Measurements from ENCODE around the gene SLC66A1. TPM values are rescaled to one million over a fixed set of nuclear protein-coding genes. Genes with fewer than 3 reads are reported as not detected.

SLC66A1 gene
- 12.7 TPM in 2 replicates for total RNA-seq

GRCh38 chr1:19311931-19312781 is at the start of gene SLC66A1, which contains the start of gene AKR7A2:
TSS of gene SLC66A1 (plus strand) at chr1:19312326. CDS start at chr1:19317678, 5,352 bp downstream.
TSS of gene AKR7A2 (minus strand) at chr1:19312144. CDS start at chr1:19312124, 20 bp downstream.

DNA sequence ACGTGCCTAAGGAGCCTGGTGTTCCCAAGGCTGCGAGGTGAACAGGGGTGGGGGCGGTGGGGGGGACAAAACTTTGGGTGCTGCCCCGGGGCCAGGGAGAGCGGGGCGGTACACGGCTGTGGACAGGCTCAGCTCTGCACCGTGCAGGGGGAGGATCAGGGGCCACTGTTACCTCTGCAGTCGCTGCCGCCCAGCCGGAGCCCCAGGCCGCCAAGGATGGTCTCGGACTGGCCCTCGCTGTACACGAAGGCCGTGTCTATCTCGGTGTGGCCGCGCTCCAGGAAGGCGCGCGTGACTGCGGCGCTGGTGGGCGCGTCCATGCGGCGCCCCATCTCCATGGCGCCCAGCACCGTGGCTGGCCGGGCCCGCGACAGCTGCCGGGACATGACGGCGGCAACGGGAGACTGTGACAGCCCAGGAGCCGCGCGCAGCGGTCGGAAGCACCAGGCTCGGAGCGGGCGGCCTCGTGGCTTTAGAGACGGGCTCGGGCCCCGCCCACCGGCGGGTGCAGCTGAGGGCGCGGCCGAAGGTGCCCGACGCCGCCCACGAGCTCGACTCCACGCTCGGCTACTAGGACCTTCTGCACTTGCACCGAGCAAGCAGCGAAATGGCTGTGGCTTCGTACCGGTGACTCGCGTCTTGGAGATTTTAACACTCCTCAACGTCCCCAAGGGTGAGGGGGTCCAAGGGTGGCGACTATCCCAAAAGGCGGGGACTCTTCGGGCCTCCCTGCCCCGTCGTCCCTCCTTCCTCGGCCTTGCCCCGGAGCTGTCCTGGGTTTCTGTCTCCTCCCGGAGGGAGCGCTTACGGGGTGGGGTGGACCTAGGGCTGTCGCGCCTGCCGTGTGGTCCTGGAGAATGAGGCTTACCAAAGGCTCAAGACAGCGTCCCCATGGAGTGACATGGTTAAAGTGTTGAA is 23.5 kb upstream of the SLC66A1 start, which contains the start of gene AKR7A3:
Gene AKR7A3 (minus strand): TSS at position 447 of the 918 bp plus-strand sequence. CDS start 61 bp downstream, at position 386.

Other genes starting within 250 kb of the SLC66A1 start
- 70.2 and 92.2 TPM in 2 replicates for gene UBR4, start 102.1 kb upstream of the SLC66A1 start, total RNA-seq
- gene EMC1, start 60.8 kb upstream of the SLC66A1 start, total RNA-seq: 82.9 and 83.0 TPM in 2 replicates
- gene MRTO4, start 60.5 kb upstream of the SLC66A1 start, total RNA-seq: 21.7 and 58.5 TPM in 2 replicates
- 0.19 and 0.28 TPM in 2 replicates for gene AKR7A3, start 23.6 kb upstream of the SLC66A1 start, total RNA-seq
- gene AKR7A2, start 182 bp upstream of the SLC66A1 start, total RNA-seq: 44.8 and 55.8 TPM in 2 replicates
- gene CAPZB, start 173.2 kb downstream of the SLC66A1 start, total RNA-seq: 122 and 145 TPM in 2 replicates